ENCODE results near the gene SRRD.
A peak's percentile ranks its signal among the peaks of the same experiment; 100 is the strongest.

The SRRD gene

GRCh38 chr22:26453812-26454500 lies 29.7 kb upstream of the SRRD start:
- Histone ChIP-seq H3K4me1 (ENCODE audit: insufficient read depth, poor library complexity, severe bottlenecking) (no peaks in the 10 kb centered on the region), H3K4me3 (ENCODE audit: severe bottlenecking) (no peak overlapping the region), H3K27me3 (ENCODE audit: insufficient read depth, poor library complexity, severe bottlenecking) (no peaks in the 10 kb centered on the region), H3K27ac (ENCODE audit: poor library complexity, severe bottlenecking) (no peak overlapping the region), H3K9me3 (ENCODE audit: severe bottlenecking) (no peaks in the 10 kb centered on the region), H3K36me3 (ENCODE audit: low read depth) (peaks cover 69% of the 10 kb centered on the region)
- ATAC-seq (ENCODE audit: low read depth) (no peak), DNase-seq (ENCODE audit: low spot score) (no peak)
- TF ChIP-seq CTCF (IDR thresholded peaks at IDR 0.05; ENCODE audit: poor library complexity, severe bottlenecking), result no peak

DNA sequence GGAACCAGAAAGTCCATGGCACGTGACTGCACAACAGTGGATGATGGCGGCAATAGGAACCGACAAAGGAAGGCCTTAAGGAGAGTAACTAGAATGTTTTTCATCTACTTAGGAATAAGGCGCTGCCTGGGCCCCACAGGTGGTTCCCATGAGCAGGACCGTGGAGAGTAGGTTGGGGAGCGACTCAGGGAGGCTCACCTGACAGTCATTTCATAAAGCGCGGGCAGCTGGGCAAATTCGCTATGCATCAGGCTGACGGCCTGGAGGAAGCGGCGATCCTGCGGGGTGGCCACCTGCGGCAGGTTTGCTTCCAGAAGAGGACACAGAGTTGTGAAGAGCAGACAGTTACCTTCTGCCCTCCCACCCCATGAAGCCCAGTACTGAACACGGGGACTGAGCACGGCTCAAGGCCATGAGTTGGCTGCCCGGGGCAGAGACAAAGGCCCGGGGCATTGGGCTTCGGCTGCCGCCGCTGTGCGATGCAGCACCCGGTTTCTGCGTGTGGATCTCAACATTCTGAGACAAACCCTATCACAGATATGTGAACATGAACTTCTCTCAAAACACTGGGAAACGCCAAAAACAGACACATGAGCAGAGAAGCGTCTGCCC lies 25.9 kb upstream of the SRRD start:
- H3K27me3 ChIP-seq (ENCODE audit: insufficient read depth, poor library complexity, severe bottlenecking), result no peaks in the 10 kb centered on the region
- no peak overlapping the region for H3K4me3 ChIP-seq (ENCODE audit: severe bottlenecking)
- no peak for DNase-seq (ENCODE audit: low spot score)
- H3K27ac ChIP-seq (ENCODE audit: poor library complexity, severe bottlenecking), result no peak overlapping the region
- peaks cover 79% of the 10 kb centered on the region for H3K36me3 ChIP-seq (ENCODE audit: low read depth)
- ATAC-seq (ENCODE audit: low read depth), result no peak
- peaks cover 13% of the 10 kb centered on the region for H3K4me1 ChIP-seq (ENCODE audit: insufficient read depth, poor library complexity, severe bottlenecking)
- no peaks in the 10 kb centered on the region for H3K9me3 ChIP-seq (ENCODE audit: severe bottlenecking)
- no peak for TF ChIP-seq CTCF (IDR thresholded peaks at IDR 0.05; ENCODE audit: poor library complexity, severe bottlenecking)

DNA sequence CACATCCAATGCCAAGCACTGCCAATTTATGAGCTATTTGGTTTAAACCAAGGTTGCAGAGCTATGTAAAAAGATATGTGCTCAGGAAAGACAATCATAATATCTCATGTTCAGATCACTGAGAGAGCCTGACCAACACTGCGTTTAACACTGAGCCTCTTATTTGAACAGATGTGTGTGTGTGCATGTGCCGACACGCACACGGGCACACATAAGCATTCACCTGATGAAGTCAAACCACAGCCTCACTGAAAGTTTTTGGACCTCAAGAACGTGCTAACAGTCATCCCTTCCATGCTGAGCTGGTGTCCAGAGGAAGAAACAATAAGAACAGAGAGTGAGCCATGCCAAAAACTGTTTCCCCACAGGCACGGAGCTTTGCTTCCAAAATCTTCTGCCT lies 23.5 kb upstream of the SRRD start:
- Histone ChIP-seq H3K9me3 (ENCODE audit: severe bottlenecking) (no peaks in the 10 kb centered on the region), H3K27ac (ENCODE audit: poor library complexity, severe bottlenecking) (peak overlapping the region; percentile 58), H3K27me3 (ENCODE audit: insufficient read depth, poor library complexity, severe bottlenecking) (no peaks in the 10 kb centered on the region), H3K4me1 (ENCODE audit: insufficient read depth, poor library complexity, severe bottlenecking) (peaks cover 13% of the 10 kb centered on the region), H3K36me3 (ENCODE audit: low read depth) (peaks cover 82% of the 10 kb centered on the region), H3K4me3 (ENCODE audit: severe bottlenecking) (no peak overlapping the region)
- TF ChIP-seq CTCF (IDR thresholded peaks at IDR 0.05; ENCODE audit: poor library complexity, severe bottlenecking), result no peak
- DNase-seq (ENCODE audit: low spot score), result no peak
- ATAC-seq (ENCODE audit: low read depth), result peak; percentile 73

DNA sequence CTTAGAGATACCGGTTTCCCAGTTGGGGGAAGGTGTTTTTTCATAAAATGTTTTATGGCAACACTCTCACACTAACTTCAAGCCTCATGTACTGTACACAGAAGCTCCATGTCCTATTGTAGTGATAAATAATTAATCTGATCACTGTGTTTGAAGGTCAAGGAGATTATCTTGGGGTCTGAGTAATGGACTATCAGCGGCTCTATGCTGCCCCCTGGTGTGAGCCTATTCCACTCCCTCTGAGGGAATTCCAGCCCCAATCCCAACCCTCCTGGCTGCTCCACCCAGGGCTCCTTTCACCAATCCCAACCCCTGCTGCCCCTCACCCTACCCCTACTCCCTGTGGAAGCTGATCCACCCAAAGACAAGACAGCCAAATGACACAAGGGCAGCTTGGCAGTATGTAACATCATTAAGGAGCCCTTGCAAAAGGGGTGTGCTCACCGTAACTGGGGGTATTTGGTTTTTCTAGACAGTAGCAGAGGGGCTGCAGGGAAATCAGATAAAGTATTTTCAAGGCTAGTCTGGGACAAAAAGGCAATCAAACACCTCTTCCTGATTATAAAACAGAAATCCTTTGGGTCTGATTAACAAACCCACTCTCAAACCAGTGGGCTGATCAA lies 22.4 kb upstream of the SRRD start:
- peak; percentile 89 for TF ChIP-seq CTCF (IDR thresholded peaks at IDR 0.05; ENCODE audit: poor library complexity, severe bottlenecking)
- peaks cover 85% of the 10 kb centered on the region for H3K36me3 ChIP-seq (ENCODE audit: low read depth)

More for the DNA sequence above, 22.4 kb upstream of the SRRD start:
- Histone ChIP-seq H3K27me3 (ENCODE audit: insufficient read depth, poor library complexity, severe bottlenecking) (no peaks in the 10 kb centered on the region), H3K27ac (ENCODE audit: poor library complexity, severe bottlenecking) (peak overlapping the region; percentile 58), H3K4me1 (ENCODE audit: insufficient read depth, poor library complexity, severe bottlenecking) (peaks cover 13% of the 10 kb centered on the region), H3K9me3 (ENCODE audit: severe bottlenecking) (no peaks in the 10 kb centered on the region), H3K4me3 (ENCODE audit: severe bottlenecking) (no peak overlapping the region)
- DNase-seq (ENCODE audit: low spot score) (no peak), ATAC-seq (ENCODE audit: low read depth) (peak; percentile 77)
